ENCODE measurements around the gene SLC6A11.

SLC6A11 gene

GRCh38 chr3:10890665-10891064 lies 74.6 kb downstream of the SLC6A11 start:
- DNase-seq = no peak

- DNase-seq = no peak
Observed at GRCh38 chr3:10892622-10893021, 76.6 kb downstream of the SLC6A11 start.

GRCh38 chr3:10901296-10901945 lies 85.4 kb downstream of the SLC6A11 start:
- DNase-seq = no peak

- no peak for DNase-seq
Observed at GRCh38 chr3:10907262-10907661, 91.2 kb downstream of the SLC6A11 start.

GRCh38 chr3:10910367-10910766 lies 94.3 kb downstream of the SLC6A11 start:
- DNase-seq = no peak

- DNase-seq = no peak
Observed at GRCh38 chr3:10911350-10912002, 95.4 kb downstream of the SLC6A11 start.

- DNase-seq = no peak
Observed at GRCh38 chr3:10912786-10913185, 96.8 kb downstream of the SLC6A11 start.

- no peak for DNase-seq
Observed at GRCh38 chr3:10915376-10915775, 99.3 kb downstream of the SLC6A11 start.

- no peak for DNase-seq
Observed at GRCh38 chr3:10917176-10917575, 101.1 kb downstream of the SLC6A11 start.

- DNase-seq = no peak
Observed at GRCh38 chr3:10918011-10918410, 102.0 kb downstream of the SLC6A11 start.

GRCh38 chr3:10919636-10920035 lies 103.6 kb downstream of the SLC6A11 start:
- DNase-seq = no peak

GRCh38 chr3:10925436-10926255 lies 109.6 kb downstream of the SLC6A11 start:
- no peak for DNase-seq

- DNase-seq = no peak
Observed at GRCh38 chr3:10926256-10926810, 110.3 kb downstream of the SLC6A11 start.

- no peak for DNase-seq
Observed at GRCh38 chr3:10926811-10927521, 110.9 kb downstream of the SLC6A11 start.

- no peak for DNase-seq
Observed at GRCh38 chr3:10927551-10927950, 111.5 kb downstream of the SLC6A11 start.

- no peak for DNase-seq
Observed at GRCh38 chr3:10928407-10928960, 112.5 kb downstream of the SLC6A11 start.

- DNase-seq = no peak
Observed at GRCh38 chr3:10928961-10929471, 113.0 kb downstream of the SLC6A11 start.

- no peak for DNase-seq
Observed at GRCh38 chr3:10929978-10930665, 114.1 kb downstream of the SLC6A11 start.

- DNase-seq = no peak
Observed at GRCh38 chr3:10930666-10931040, 114.6 kb downstream of the SLC6A11 start.

GRCh38 chr3:10932596-10932995 lies 116.6 kb downstream of the SLC6A11 start:
- DNase-seq = no peak

GRCh38 chr3:10933021-10933420 lies 117.0 kb downstream of the SLC6A11 start:
- DNase-seq = no peak

GRCh38 chr3:10933470-10933804 lies 117.4 kb downstream of the SLC6A11 start:
- DNase-seq = no peak
